ENCODE results near the gene TNFAIP6. TPM values are rescaled to one million over a fixed set of nuclear protein-coding genes. Genes with fewer than 3 reads are reported as not detected.

TNFAIP6 gene

GRCh38 chr2:151423760-151424159 lies 66.4 kb downstream of the TNFAIP6 start:
- no peaks in the 10 kb centered on the region for H3K27me3 ChIP-seq (ENCODE audit: control insufficient read depth in 3 of 3, insufficient read depth in 3 of 3, low read depth in 1 of 3, low read length in 3 of 3)
- no peaks in the 10 kb centered on the region for H3K9me3 ChIP-seq (replicated peaks in 1 of 2; ENCODE audit: control insufficient read depth in 2 of 2, insufficient read depth in 1 of 2, low read depth in 1 of 2, low read length in 2 of 2)
- H3K18ac ChIP-seq (ENCODE audit: low read length), result no peak overlapping the region
- no peak overlapping the region for H3K9ac ChIP-seq (ENCODE audit: low read depth, low read length, poor library complexity)
- H3K4ac ChIP-seq (ENCODE audit: low read length), result no peak overlapping the region
- H2BK12ac ChIP-seq (ENCODE audit: low read length), result no peak overlapping the region
- H2BK120ac ChIP-seq (ENCODE audit: low read depth, low read length), result no peak overlapping the region
- H4K8ac ChIP-seq (ENCODE audit: low read depth, low read length), result no peak overlapping the region
- no peak overlapping the region for H2AK5ac ChIP-seq (ENCODE audit: low read depth, low read length)
- H3K79me1 ChIP-seq (ENCODE audit: low read depth, low read length), result peaks cover 6% of the 10 kb centered on the region
- no peak overlapping the region for H3K14ac ChIP-seq (ENCODE audit: low read length)
- H2AFZ ChIP-seq (ENCODE audit: low read length), result no peak overlapping the region
- H3K4me2 ChIP-seq (ENCODE audit: insufficient read depth, low read length, poor library complexity, severe bottlenecking), result no peak overlapping the region
- H3K4me3 ChIP-seq (ENCODE audit: low read length in 2 of 2), result no peak overlapping the region
- no peak overlapping the region for H3K27ac ChIP-seq (replicated peaks; ENCODE audit: low read length)
- no peak overlapping the region for H4K91ac ChIP-seq (ENCODE audit: low read depth, low read length, poor library complexity)
- no peak overlapping the region for H2BK5ac ChIP-seq (ENCODE audit: low read length)
- no peak overlapping the region for H3K23ac ChIP-seq (ENCODE audit: low read depth, low read length, poor library complexity)
- WGBS, 2 donors (ENCODE audit: extremely low coverage in 2 of 2, insufficient read length in 2 of 2, insufficient replicate concordance in 1 of 2), result no CpG with 5 or more reads among the region's 3 CpGs
- no peak for DNase-seq (ENCODE audit: low spot score)
- H2BK15ac ChIP-seq (ENCODE audit: low read length), result no peak overlapping the region
- peaks cover 24 to 100% of the 10 kb centered on the region in 2 donors for H3K36me3 ChIP-seq (replicated peaks in 1 of 2; ENCODE audit: control insufficient read depth in 2 of 2, insufficient read depth in 2 of 2, low read length in 2 of 2)
- H3K4me1 ChIP-seq (ENCODE audit: control insufficient read depth in 2 of 2, insufficient read depth in 1 of 2, low read depth in 1 of 2, low read length in 2 of 2), result no peaks in the 10 kb centered on the region

Small RNA genes lying within 50 kb of the gene (small RNA-seq; reads per million reads assigned to genes)
- gene MIR4773-1 (ENCODE audit: insufficient read depth), result not detected
- gene RN7SL124P (ENCODE audit: insufficient read depth), result not detected
